Measurements from ENCODE around the gene PTPRS. TPM values are rescaled to one million over a fixed set of nuclear protein-coding genes. Genes with fewer than 3 reads are reported as not detected.

Gene PTPRS
- total RNA-seq, 1 donor from 2014 or later = 181 TPM

DNA sequence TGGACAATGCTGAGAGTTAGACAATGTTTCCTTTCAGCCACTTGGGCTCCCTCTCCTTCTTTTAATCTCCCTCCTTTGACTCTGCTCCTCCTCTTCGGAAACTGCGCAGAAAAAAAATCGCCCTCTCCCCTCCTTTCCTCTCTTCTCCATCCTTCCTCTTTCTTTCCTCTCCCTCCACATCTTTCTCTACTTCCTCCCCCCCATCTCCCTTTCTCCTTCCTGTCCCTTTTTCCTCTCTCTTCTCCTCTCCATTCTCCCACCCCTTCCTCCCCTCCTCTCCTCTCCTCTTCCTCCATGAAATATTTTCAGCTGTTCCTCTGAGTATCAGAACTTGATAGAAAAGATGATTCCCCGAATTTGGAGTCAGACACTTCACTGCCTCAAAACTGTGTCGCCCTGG, 15.1 kb upstream of the PTPRS start:
- FAIRE-seq = no peak
- no peak for DNase-seq (ENCODE audit: low spot score in 2 of 2)

DNA sequence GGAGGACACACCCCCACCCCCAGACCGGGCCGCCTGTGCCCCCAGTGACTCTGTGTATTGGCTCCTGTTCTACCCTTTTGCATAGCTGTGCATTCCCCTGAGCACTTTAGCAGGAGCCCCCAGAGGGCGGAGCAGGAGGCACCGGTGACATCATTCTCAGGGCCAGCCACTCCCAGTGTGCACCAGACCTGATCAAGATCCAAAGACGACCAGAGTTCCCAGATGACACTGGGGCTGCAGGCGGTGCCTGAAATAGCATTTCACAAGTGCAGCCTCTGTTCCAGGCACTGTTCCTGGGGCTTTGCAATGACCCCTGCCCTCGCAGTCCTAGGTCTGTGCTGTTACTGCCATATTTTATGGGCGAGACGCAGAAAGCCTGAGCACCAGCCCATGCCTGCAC, 14.5 kb upstream of the PTPRS start:
- no peak for FAIRE-seq
- DNase-seq (ENCODE audit: low spot score in 2 of 2) = no peak

DNA sequence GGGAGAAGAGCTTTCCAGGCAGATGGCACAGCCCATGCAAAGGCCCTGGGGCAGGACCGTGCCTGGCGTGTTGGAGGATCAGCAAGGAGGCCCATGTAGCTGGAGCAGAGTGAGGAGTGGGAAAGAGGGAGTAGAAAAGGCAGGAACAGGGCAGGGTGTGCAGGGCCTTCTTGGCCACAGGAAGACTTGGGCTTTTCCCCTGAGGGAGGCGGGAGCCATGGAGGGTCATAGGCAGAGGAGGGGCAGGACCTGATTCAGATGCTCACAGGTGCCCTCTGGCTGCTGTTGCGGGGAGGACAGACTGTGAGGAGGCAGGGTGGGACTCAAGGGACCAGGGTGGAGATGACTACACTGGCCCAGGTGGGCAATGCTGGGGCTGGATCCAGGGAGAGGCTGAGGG, 13.8 kb upstream of the PTPRS start:
- DNase-seq (ENCODE audit: low spot score in 2 of 2) (no peak), FAIRE-seq (no peak)

DNA sequence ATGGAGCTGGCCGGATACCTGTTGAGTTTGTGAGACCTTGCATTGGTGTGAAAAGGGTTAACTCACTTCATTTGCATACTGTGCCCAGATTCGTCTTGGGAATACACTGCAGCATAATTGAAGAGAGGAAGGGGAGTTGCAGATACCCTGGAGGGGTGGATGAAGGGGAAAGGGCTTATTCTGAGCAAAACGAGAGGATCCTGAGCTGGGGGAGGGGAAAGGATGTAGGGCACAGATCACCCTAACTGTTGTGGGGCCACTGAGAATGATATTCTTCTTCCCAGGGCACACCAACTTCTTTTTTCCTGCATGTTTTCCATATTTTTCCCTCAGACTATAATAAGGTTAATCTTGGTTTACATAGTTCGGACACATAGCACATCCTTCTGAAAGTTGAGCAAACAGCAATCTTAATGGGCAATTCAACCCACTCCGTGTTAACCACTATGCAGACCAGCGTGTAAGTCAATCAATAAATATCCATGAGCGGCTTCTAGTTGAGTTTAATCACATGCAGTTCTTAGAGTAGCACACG, 11.7 kb upstream of the PTPRS start:
- no peak for FAIRE-seq
- DNase-seq (ENCODE audit: low spot score in 2 of 2) = no peak

DNA sequence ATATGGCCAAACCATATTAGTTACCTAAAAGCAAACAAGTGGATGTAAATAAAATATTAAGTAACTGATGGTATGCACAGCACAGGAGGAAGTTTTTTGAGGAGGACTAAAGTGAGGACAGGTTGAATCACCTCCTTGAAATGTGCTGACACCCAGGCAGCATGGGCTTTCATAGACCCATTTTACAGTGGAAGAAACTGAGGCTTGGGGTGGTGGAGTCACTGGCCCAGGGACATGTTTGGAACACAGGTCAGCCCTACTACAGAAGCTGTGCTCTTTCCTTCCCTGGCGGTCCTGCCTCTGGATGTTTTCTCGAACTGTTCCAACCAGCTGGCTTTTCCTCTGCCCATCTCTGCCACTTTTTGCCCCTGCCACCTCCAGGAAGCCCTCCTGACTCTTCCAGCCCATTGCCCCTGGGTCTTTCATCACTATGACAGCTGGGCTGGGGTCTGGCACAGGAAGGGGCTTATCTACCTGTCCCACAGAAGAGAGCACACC, 11.2 kb upstream of the PTPRS start:
- FAIRE-seq (no peak), DNase-seq (ENCODE audit: low spot score in 2 of 2) (no peak)

DNA sequence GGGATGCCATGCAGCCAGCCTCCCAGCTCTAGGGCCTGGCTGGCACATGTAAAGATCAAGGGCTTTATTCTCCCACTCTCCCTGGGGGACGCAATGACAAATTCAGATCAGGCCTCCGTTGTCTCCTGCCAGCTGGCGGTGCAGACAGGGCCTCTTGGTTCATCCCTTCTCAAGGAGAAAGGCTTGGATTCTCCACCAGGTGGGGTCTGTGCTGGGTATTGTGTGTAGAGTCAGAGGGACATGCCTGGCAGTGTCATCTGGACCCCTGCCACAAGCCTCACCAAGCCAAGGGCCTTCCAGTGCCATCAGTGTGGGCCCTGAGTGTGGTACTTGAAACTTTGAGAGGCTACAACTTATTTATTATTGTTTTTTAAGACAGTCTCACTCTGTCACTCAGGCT, 8.4 kb upstream of the PTPRS start:
- no peak for FAIRE-seq
- no peak for DNase-seq (ENCODE audit: low spot score in 2 of 2)

DNA sequence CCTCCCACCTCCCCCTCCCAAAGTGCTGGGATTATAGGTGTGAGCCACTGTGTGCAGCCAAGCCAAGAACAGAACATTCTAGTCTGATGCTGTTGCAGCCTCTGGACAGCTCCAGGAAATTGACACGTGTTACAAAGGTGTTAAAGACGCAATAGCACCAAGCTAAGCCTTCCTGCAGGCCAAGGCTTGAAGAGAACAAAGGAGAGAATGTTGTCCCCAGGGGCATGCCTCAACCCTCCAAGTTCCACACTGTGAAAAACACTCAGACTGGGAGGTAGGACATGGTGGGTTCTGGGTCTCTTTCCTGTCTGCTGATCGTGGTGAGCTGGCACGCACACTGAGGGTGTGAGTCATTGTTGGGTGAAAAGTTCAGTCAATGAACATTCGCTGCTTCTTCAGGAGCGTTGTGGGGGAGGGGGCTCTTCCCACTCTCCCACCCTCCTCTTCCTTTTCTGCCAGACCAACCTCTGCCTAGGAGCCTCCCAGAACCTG, 5.3 kb upstream of the PTPRS start:
- FAIRE-seq = no peak
- no peak for DNase-seq (ENCODE audit: low spot score in 2 of 2)

DNA sequence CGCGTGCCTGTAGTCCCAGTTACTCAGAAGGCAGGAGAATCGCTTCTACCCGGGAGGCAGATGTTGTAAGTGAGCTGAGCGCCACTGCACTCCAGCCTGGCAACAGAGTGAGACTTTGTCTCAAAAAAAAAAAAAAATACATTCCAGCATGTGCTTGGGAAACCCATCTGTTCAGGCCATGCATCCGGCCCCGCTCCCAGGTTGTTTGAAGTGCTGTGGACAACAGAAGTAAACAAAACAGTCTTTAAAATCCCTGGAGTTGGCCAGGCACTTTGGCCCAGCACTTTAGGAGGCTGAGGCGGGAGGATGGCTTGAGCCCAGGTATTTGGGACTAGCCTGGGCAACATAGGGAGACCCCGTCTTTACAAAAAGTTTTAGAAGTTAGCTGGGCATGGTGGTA, 3.2 kb upstream of the PTPRS start:
- no peak for FAIRE-seq
- no peak for DNase-seq (ENCODE audit: low spot score in 2 of 2)

DNA sequence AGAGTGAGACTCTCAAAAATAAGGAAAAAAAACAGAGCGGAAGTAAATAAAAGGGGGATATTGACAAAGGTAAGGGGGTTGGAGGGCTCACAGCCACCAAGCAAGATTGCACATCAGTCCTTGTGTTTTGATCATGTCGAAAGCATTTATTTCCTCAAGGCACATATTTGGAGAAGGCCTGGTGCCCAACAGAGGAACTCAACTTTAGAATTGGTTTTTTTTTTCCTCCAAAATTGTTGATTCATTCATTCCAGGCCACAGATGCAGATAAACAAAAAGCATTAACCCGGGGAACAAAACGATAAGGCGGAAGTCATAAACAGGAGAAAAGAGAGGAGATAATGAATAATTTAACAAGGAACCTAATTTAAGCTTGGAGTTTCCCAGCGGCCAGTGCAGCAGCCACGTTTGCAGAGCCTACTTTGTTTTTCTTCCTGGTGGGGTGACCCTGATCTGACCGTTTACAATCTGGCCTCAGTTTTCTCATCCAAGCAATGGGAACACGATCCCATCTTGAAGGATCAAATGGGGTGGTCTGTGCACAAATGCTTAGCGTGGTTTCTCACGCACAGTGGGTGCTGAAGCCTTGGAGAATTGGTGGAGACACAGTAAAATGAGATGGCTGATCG, 2.1 kb upstream of the PTPRS start:
- DNase-seq (ENCODE audit: low spot score in 2 of 2) (no peak), FAIRE-seq (no peak)

DNA sequence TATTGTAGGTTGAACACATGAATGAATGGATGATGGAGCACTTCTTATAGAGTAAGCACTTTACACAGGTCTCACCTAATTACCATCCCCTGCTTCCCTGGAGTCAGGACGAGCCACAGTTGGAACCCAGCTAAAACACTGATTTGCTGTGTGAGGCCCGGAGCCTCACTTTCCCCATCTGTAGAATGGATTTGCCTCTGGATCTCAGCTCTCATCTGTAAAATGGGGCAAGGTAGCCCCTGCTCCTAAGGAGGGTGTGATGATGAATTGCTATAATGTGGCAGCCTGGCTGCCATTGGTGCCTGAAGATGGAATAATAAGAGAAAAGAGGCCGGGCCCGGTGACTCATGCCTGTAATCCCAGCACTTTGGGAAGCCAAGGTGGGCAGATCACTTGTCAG, 1.4 kb upstream of the PTPRS start:
- FAIRE-seq (no peak), DNase-seq (ENCODE audit: low spot score in 2 of 2) (no peak)

DNA sequence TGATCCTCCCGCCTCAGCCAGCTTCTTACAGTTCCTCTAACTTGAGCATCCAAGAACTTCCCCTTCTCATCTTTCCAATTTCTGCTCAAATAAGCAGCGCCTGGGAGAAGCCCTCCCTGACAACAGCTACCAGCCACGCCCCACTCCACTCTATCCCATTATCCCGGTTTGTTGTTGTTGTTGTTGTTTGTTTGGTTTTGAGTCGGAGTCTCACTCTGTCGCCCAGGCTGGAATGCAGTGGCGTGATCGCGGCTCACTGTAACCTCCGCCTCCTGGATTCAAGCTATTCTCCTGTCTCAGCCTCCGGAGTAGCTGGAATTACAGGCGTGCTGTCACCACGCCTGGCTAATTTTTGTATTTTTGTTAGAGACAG, 822 bp upstream of the PTPRS start:
- DNase-seq (ENCODE audit: low spot score in 2 of 2) (no peak), FAIRE-seq (no peak)

DNA sequence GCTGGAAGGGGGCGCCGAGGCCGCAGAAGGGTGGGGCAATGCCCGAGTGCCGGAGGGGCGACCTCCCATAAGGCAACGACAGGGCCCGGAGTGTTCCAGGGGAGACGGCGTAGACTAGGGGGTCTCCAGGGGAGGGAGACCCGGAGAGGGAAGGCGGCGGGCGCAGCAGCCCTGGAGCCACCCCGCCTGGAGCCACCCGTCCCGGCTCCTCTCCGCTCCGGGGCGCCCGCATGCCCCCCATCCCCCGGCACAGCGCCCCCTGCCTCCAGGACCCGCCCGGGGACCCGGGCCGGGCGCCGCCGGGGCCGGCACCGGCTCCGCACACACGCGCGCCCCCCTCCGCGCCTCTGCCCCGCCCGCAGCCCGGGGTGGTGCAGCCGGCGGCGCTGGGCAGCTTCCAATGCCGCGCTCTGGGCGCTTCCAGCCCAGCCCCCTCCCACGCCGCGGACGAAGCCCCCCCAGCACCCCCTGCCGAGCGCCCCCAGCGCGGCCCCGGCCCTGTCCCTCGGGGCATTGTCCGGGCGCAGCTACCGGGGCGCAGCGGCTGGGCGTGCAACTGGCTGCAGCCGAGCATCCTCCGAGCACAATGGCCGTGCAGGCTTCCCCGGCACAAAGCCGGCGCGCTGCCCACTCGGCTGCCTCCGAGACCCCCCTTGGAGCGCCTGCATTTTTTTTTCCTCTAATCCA, 519 bp downstream of the PTPRS start:
- FAIRE-seq (no peak), DNase-seq (ENCODE audit: low spot score in 2 of 2) (peak; percentile 71 to 79)

DNA sequence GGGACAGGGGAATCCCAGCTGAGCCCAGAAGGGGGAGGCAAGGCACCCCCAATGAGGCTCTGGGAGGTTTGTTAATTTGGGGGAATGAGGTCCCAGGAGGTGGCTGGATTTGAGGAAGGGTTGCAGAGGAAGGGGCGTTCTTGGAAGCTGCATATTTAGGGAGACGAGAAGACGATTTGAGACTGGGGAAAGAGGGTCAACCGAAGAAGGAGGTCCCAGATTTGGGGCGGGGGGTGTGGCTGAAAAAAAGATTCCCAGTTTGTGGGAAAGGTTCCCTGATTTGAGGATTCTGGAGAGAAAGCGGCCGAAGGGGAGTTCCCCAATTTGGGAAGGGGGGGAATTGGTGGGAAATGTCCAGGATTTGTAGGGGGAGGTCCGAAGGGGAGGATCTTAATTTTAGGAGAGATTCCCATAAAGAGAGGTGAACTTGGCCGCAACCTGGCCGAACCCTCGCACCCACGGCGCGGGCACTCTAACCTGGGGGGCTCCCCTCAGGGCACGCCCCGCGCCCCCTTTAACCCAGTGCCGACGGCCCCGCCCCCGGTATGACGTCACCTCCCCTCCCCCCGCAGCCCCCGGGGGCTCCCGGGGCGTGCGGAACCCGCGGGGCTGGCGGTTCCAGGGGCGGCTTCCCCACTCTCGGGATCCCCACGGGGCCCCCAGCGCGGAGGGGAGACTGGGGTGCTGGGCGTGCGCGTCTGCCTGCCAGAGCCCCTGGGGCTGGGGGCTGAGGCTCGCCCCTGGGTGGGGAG, 1.2 kb downstream of the PTPRS start:
- DNase-seq (ENCODE audit: low spot score in 2 of 2) (peak; percentile 47 to 65), FAIRE-seq (no peak)

DNA sequence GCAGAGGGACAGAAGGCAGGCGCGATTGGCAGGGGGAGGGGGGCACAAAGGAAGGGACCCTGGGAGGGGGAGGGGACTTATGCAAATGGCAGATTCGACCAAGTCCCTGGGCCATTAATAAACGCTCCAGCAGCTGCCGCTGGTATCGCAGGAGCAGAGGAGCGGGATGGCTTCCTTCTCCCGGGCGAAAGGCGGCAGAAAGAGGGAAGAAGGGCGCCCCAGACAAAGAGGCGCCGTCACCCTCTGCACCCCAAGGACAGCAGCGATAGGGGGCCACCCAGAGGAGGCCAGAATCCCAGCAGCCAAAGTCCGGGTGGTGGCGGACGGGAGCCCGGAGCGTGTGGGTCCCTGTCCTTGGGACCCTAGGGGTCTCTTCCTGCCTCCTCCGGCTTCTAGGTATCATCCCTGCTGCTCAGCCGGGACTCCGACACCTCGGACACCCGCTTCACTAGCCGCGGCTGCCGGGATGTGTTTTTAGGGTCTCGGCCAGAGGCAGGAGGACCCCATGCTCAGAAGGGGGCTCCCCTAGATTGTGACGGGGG, 1.9 kb downstream of the PTPRS start:
- FAIRE-seq = no peak
- peak; percentile 63 for DNase-seq (ENCODE audit: low spot score in 2 of 2)

DNA sequence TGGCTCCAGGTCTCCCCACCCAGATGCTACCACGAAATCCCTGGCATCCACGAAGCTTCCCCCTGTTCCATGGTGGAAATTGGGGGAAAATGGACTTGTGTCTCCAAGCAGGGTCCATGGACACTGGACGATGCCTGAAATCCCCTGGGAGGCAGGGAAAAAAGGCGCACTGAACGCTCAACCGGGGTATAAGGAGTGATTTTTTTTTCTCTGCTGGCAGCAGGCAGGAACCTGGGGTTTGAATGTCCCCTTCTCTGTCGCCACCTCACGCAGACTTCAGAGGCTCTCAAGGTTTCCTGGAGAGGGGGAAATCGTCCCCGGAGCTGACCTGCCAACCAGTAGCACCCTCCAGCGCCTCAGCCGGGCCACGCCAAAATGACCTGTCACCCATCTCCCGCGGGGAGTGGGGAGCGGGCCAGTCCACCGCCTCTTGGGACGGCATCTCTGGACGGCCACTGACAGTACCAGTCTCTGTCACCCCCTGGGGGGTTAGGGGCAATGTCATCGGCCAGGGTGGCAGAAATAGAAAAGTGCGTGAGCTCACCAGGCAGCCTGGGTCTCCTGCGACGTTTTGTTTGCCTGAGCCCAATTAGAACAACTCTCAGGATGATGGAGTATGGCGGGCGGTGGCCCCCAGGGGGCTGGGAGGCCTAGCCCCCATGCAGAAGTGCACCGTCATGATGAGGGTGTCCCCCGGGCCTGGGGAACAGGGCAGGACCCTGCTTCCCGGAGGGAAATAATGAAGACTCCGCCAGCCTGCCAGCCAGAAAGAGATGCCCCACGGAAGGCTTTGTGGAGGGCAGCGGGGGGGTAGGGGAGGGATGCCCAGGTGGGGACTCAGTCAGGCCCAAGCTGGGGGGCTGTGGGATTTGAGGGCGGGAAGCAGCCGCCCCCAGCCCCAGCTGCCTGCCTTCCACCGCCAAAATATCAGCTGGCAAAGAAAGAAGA, 2.6 kb downstream of the PTPRS start:
- DNase-seq (ENCODE audit: low spot score in 2 of 2) (no peak), FAIRE-seq (no peak)

DNA sequence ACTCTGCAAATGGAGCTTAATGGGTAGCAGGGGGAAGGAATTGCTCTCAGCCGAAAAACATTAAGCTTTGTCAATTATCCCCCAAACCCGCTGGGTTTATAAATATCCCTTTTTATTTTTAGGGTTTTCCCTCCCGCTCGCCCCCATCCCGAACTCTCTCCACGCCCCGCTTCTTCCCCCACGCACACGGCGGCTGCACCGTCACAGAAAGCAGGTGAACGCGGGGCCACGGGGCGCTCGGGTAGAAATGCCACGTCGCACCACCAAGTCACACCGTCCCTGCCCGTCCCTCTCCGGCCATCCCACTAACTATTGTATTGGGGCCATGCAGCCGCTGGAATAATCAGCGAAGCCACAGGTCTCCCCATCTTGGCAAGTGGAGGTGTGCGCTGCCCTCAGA, 3.5 kb downstream of the PTPRS start:
- no peak for DNase-seq (ENCODE audit: low spot score in 2 of 2)
- FAIRE-seq = no peak

DNA sequence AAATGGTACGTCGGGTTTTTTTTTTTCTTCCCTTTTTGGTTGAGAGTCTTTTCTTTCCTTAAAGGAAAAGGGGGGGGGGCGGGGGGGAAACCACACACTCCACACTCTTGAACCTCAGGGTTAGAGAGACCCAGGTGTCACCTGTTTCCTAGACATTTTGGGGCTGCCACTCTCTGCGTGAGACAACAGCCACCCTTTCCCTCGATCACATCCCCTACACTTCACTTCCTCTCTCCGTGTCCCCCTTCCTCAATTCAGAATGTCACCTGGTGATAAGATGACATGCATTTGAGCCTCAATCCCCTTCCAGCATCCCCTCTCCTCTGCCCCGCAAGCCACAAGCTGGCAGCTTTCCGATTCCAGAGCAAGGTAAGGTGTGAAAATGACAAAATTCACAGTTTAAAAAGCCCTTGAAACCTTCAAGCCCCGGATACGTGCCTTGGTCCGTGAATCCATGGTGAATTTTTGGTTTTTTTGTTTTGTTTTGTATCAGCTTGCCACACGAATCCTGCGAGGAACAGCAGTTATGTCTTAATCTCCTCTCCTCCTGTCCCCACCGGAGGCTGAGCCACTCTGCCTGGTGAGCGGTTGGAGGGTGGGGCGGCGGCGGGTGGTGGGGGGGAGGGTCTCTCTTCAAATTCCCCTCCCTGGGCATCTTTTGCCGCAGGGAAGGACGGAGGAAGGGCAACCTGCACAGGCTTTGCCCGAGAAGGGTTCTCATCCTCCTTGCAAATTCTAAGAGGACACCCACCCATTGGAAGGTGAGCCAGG, 4.2 kb downstream of the PTPRS start:
- DNase-seq (ENCODE audit: low spot score in 2 of 2) (no peak), FAIRE-seq (no peak)

DNA sequence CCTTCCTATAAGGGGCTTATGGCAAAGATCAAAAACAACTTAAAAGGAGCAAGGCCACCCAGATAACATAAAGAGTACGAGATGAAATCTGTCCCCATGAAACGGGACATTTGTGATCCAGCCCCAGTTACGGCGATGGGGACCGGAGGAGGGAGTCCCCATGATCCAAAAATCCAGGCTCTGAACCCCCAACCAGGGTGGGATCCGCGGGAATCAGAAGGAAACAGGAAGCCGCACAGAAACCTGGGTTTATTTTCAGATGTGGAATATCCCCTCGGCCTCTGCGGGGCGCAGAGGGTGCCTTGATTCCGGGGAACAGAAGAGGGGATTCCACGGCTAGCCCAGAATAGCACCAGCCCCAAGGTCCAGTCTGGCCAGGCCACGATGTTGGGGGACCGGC, 5.0 kb downstream of the PTPRS start:
- FAIRE-seq (no peak), DNase-seq (ENCODE audit: low spot score in 2 of 2) (no peak)

DNA sequence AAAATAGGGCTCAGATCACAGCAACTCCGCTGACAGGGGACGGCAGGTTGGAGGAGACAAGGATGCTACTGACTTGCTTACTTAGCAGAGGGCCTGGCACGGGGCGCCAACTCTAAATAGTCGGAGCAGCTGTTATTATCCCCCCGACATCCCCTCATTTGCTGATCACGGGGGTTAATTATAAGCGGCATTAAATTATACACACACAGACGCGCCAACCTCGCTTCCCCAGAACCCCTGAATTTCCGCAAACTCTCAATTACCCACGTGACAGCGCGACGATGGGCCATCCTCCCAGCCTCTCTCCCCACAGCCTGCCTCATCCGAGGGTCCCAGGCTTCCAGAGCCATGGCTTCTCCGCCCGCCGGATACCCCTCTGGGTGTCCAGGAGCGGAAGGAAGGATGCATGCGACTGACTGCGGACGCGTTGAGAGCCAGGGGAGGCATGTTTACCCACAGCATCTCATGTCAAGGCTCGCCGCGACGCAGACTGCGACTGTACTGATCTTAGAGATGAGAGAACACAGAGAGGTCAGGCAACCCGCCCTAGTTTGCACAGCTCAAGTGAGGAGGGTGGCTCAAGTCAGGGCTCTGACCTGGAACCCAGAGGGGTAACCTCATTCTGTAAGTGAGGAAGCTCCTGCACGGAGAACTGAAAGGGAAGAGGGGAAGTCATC, 5.7 kb downstream of the PTPRS start:
- DNase-seq (ENCODE audit: low spot score in 2 of 2) (no peak), FAIRE-seq (no peak)
